HG03521 (cell line): ENCODE data around the gene LGI1.

ENCODE experiments used
- ATAC-seq: cut with Tn5 transposase; IDR thresholded peaks from one replicate; pipeline ENCODE4 v1.9.1; 2021; ENCODE audit warnings: mild to moderate bottlenecking, moderate library complexity; ENCODE audit not compliant: unreplicated experiment

The LGI1 gene

DNA sequence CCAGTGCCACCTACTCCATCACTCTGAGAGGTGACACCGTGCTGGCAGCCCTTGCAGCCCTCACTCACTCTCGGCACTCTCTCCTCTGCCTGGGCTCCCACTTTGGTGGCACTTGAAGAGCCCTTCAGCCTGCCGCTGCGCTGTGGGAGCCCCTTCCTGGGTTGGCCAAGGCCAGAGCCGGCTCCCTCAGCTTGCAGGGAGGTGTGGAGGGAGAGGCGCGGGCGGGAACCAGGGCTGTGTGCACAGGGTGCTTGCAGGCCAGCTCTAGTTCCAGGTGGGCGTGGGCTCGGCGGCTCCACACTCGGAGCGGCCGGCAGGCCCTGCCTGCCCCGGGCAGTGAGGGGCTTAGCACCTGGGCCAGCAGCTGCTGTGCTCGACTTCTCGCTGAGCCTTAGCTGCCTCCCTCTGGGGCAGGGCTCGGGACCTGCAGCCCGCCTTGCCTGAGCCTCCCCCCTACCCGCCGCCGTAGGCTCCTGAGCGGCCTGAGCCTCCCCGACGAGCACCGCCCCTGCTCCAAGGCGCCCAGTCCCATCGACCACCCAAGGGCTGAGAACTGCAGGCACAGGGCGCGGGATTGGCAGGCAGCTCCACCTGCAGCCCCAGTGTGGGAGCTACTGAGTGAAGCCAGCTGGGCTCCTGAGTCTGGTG is 87.4 kb downstream of the LGI1 start:
- no peak for ATAC-seq
